Smooth muscle cell of trachea (primary cell): Measurements from ENCODE around the gene MYOD1. TPM values are rescaled to one million over a fixed set of nuclear protein-coding genes. Genes with fewer than 3 reads are reported as not detected.

Experiments
- total RNA-seq: library from RNA; depleted of rRNA; stranded (reverse); fragments of >200 nt; gene quantifications from 2 replicates; pipeline ENCODE4 v1.2.1, GENCODE V29; 2014

Gene MYOD1
- total RNA-seq, result not detected in 2 replicates

GRCh38 chr11:17719028-17719937 is at the start of gene MYOD1:
TSS of gene MYOD1 (plus strand) at chr11:17719571. CDS start at chr11:17719783, 212 bp downstream.

GRCh38 chr11:17734418-17734911 is 15.1 kb downstream of the MYOD1 start, which contains the start of gene KCNC1:
TSS of gene KCNC1 (plus strand) at chr11:17734781. CDS start at chr11:17736003, 1,222 bp downstream.

Other genes with a start within 250 kb of the MYOD1 start
- gene ABCC8, start 242.7 kb upstream of the MYOD1 start, total RNA-seq, result not detected in 2 replicates
- not detected in 2 replicates for gene USH1C, start 175.2 kb upstream of the MYOD1 start, total RNA-seq
- gene OTOG, start 172.3 kb upstream of the MYOD1 start, total RNA-seq, result not detected in 2 replicates
- under 0.01 and 0.17 TPM in 2 replicates for gene KCNC1, start 15.2 kb downstream of the MYOD1 start, total RNA-seq